HepG2 (cell line): ENCODE data around the gene CYB561. TPM values are rescaled to one million over a fixed set of nuclear protein-coding genes. Genes with fewer than 3 reads are reported as not detected.
A peak's percentile ranks its signal among the peaks of the same experiment; 100 is the strongest.

Experiments
- ATAC-seq: fragments of 200-7000 bp; cut with Tn5 transposase; 3 replicates; pipeline ENCODE4 v1.9.1; 2020; ENCODE audit warnings: mild to moderate bottlenecking, moderate library complexity
- BruUV-seq: library from RNA; stranded (reverse); fragments of 400-500 nt; replicated peaks from 2 replicates; lab custom pipeline; 2021; lab: Mats Ljungman, UMichigan
- CTCF ChIA-PET: fragments of 300-600 bp; formaldehyde crosslinking; extraction: SDS; loops from one replicate; lab custom pipeline; 2021; ENCODE audit warnings: low total read pairs, inconsistent platforms, low intra/inter-chr PET ratio; lab: Yijun Ruan, JAX
- POLR2A ChIA-PET: fragments of 350-600 bp; sonication (Branson Sonifier 250); formaldehyde crosslinking; loops from one replicate; lab custom pipeline; 2020; ENCODE audit warnings: antibody characterized with exemption, inconsistent platforms; lab: Yijun Ruan, JAX
- DNase-seq: peaks from one replicate; pipeline ENCODE4 v3.0.0-alpha.2; 2015; ENCODE audit warnings: low spot score
- FAIRE-seq: peaks from 3 replicates; lab custom pipeline; 2011; peaks lifted over from hg19 to GRCh38; lab: Jason Lieb, UNC
- H2AFZ ChIP-seq: one replicate; pipeline ENCODE4 v1.6.1; 2011; ENCODE audit warnings: low read length, inconsistent platforms
- H3K27ac ChIP-seq: fragments of 300-600 bp; 3 replicates; pipeline ENCODE4 v1.8.0; 2011; ENCODE audit warnings: mixed run types, mild to moderate bottlenecking, mixed read lengths, low read length, inconsistent platforms; ENCODE audit not compliant: insufficient read depth; ENCODE audit errors: extremely low read length
- H3K27me3 ChIP-seq, 2 experiments: fragments of 200-600 bp in 1 of 2; 2 replicates in 1 of 2; 3 replicates in 1 of 2; pipeline versions ENCODE4 v1.6.0 to v1.8.0; 2011; ENCODE audit warnings: low read length in 2 of 2, mild to moderate bottlenecking in 2 of 2, moderate library complexity in 2 of 2, inconsistent platforms in 1 of 2; ENCODE audit not compliant: insufficient read depth in 2 of 2, control insufficient read depth in 1 of 2
- H3K36me3 ChIP-seq, 2 experiments: fragments of 200-600 bp in 1 of 2; replicated peaks in 1 of 2; 2 replicates in 1 of 2; 3 replicates in 1 of 2; pipeline versions ENCODE4 v1.5.1 to v1.8.0; 2011; ENCODE audit warnings: low read length in 2 of 2, inconsistent platforms in 1 of 2; ENCODE audit not compliant: insufficient read depth in 2 of 2, control insufficient read depth in 1 of 2
- H3K4me1 ChIP-seq: 2 replicates; pipeline ENCODE4 v1.5.1; 2012; ENCODE audit warnings: low read length, inconsistent platforms; ENCODE audit not compliant: insufficient read depth
- H3K4me2 ChIP-seq: 2 replicates; pipeline ENCODE4 v1.6.0; 2011; ENCODE audit warnings: low read depth, low read length, inconsistent platforms
- H3K4me3 ChIP-seq, 3 experiments: fragments of 200-600 bp in 1 of 3; sonication (generic), shearing (Covaris generic) in 1 of 3; replicated peaks in 1 of 3; 2 replicates each; pipeline ENCODE4 v1.5.1; 2011 to 2016; ENCODE audit warnings: low read length in 3 of 3, inconsistent platforms in 2 of 3, low read depth in 2 of 3, mild to moderate bottlenecking in 2 of 3, control low read depth in 1 of 3, mixed read lengths in 1 of 3; ENCODE audit not compliant: insufficient read depth in 1 of 3
- H3K79me2 ChIP-seq: one replicate; pipeline ENCODE4 v1.6.1; 2011; ENCODE audit warnings: low read length, inconsistent platforms; ENCODE audit not compliant: insufficient read depth
- H3K9ac ChIP-seq: 2 replicates; pipeline ENCODE4 v1.6.0; 2011; ENCODE audit warnings: mild to moderate bottlenecking, low read depth, low read length, inconsistent platforms; ENCODE audit not compliant: insufficient read depth
- H3K9me3 ChIP-seq: 2 replicates; pipeline ENCODE4 v1.5.1; 2012; ENCODE audit warnings: mild to moderate bottlenecking, low read length
- H4K20me1 ChIP-seq: 2 replicates; pipeline ENCODE4 v1.6.0; 2011; ENCODE audit warnings: inconsistent platforms, mild to moderate bottlenecking, low read length, moderate library complexity; ENCODE audit not compliant: insufficient read depth
- BRCA1 ChIP-seq: sonication (generic); formaldehyde crosslinking; IDR thresholded peaks from 2 replicates; pipeline ENCODE4 v1.4.0; 2020; ENCODE audit warnings: missing genetic modification reagents
- FLYWCH1 ChIP-seq: sonication (generic); formaldehyde crosslinking; IDR thresholded peaks from 2 replicates; pipeline ENCODE4 v1.8.1; 2023; ENCODE audit warnings: mild to moderate bottlenecking, missing genetic modification reagents
- FOXO4 ChIP-seq: sonication (generic); formaldehyde crosslinking; conservative IDR thresholded peaks from 2 replicates; pipeline ENCODE4 v1.8.1; 2023; ENCODE audit warnings: missing genetic modification reagents
- HOMEZ ChIP-seq: IDR thresholded peaks from 2 replicates; pipeline ENCODE4 v1.6.1; 2016; ENCODE audit warnings: low read depth
- KLF15 ChIP-seq: sonication (generic); formaldehyde crosslinking; IDR thresholded peaks from 2 replicates; pipeline ENCODE4 v1.8.1; 2023; ENCODE audit warnings: borderline replicate concordance, mild to moderate bottlenecking, inconsistent platforms, missing genetic modification reagents, mixed read lengths
- MLXIP ChIP-seq: sonication (generic); formaldehyde crosslinking; IDR thresholded peaks from 2 replicates; pipeline ENCODE4 v1.9.0; 2021; ENCODE audit warnings: missing genetic modification reagents, borderline replicate concordance
- MYPOP ChIP-seq: sonication (generic); formaldehyde crosslinking; IDR thresholded peaks from 2 replicates; pipeline ENCODE4 v1.8.1; 2023; ENCODE audit warnings: mild to moderate bottlenecking, moderate library complexity, missing genetic modification reagents
- PRMT3 ChIP-seq: sonication (generic); formaldehyde crosslinking; IDR thresholded peaks from 2 replicates; pipeline ENCODE4 v1.8.1; 2022; ENCODE audit warnings: low read depth, mild to moderate bottlenecking, moderate library complexity, missing genetic modification reagents, borderline replicate concordance
- SALL2 ChIP-seq: sonication (generic); formaldehyde crosslinking; IDR thresholded peaks from 2 replicates; pipeline ENCODE4 v1.8.1; 2023; ENCODE audit warnings: mild to moderate bottlenecking, missing genetic modification reagents, inconsistent platforms
- ZMAT3 ChIP-seq: sonication (generic); formaldehyde crosslinking; conservative IDR thresholded peaks from 2 replicates; pipeline ENCODE4 v1.7.0; 2021; ENCODE audit warnings: missing genetic modification reagents
- ZNF382 ChIP-seq: sonication (generic); formaldehyde crosslinking; IDR thresholded peaks from 2 replicates; pipeline ENCODE4 v1.5.0; 2020; ENCODE audit warnings: missing genetic modification reagents, mild to moderate bottlenecking, borderline replicate concordance
- ZNF770 ChIP-seq: sonication (generic); formaldehyde crosslinking; IDR thresholded peaks from 2 replicates; pipeline ENCODE4 v1.5.0; 2020; ENCODE audit warnings: mild to moderate bottlenecking, missing genetic modification reagents
- WGBS: methylation state at CpG from one replicate; pipeline ENCODE4 v1.1.6; 2017; ENCODE audit warnings: low lambda C conversion rate; 5-methylcytosine and 5-hydroxymethylcytosine counted together
- in situ Hi-C: cut with HindIII; loops from 2 replicates; pipeline ENCODE4 v1.10.0; 2017; ENCODE audit warnings: low pct_unique_long_range_greater_than_20kb; ENCODE audit not compliant: extremely low pct_ligation_motif_present
- intact Hi-C: fragments of 100-400 bp; cut with micrococcal nuclease; formaldehyde crosslinking; loops from one replicate; pipeline ENCODE4 v1.10.0; 2022; ENCODE audit not compliant: unreplicated experiment
- polyA plus RNA-seq, 8 experiments: library from polyadenylated mRNA; depleted of rRNA in 3 of 8; stranded (reverse) in 7 of 8; unstranded in 1 of 8; fragments of >200 nt; fragmentation: Illumina TruSeq in 4 of 8; extraction: Trizol in 4 of 8; gene quantifications; 2 replicates each; pipeline versions ENCODE4 v1.2.1 to v1.2.3, GENCODE V29; 2011 to 2016; ENCODE audit warnings: low read depth in 4 of 8, missing spikeins in 1 of 8, mixed read lengths in 1 of 8; ENCODE audit not compliant: insufficient read depth in 1 of 8
- total RNA-seq, 5 experiments: library from RNA; depleted of rRNA; stranded (reverse); fragments of >200 nt; fragmentation: Illumina TruSeq; extraction: Trizol; gene quantifications; 2 replicates each; pipeline ENCODE4 v1.2.3, GENCODE V29; 2016; ENCODE audit warnings: low read depth in 1 of 5

Gene CYB561
- total and polyA plus RNA-seq, 2 of the 13 experiments (the other 11 are each of a cell fraction or from before 2014, with no cell fraction given) = 1.5 to 6.7 TPM

- TF ChIP-seq FOXO4 (CRISPR knock-in tag) (0 out of 2 replicates have a peak, but pooled peaks have one; percentile 21), ZNF382 (CRISPR knock-in tag) (no peak), HOMEZ (CRISPR knock-in tag) (no peak)
Observed at GRCh38 chr17:63405020-63405419, 41.1 kb downstream of the CYB561 start (continued).

GRCh38 chr17:63402431-63403212 lies 43.5 kb downstream of the CYB561 start:
- BruUV-seq = no TSS peak
- Histone ChIP-seq H3K4me1 (peaks cover 6% of the 10 kb centered on the region), H2AFZ (no peak overlapping the region), H3K79me2 (no peaks in the 10 kb centered on the region), H3K4me3 (no peak overlapping the region), H3K27me3 (peaks cover 0 to 5% of the 10 kb centered on the region in 2 experiments; a peak in 1 of 5 replicates), H3K9ac (no peak overlapping the region), H4K20me1 (no peaks in the 10 kb centered on the region), H3K4me2 (no peak overlapping the region), H3K27ac (no peak overlapping the region), H3K36me3 (no peaks in the 10 kb centered on the region), H3K9me3 (no peaks in the 10 kb centered on the region)
- DNase-seq (no peak), FAIRE-seq (no peak), ATAC-seq (no peak)
- in situ Hi-C loops (loop anchor here (10.0 kb wide), 1 partner anchor 288 kb away; no protein-coding TSS in a partner anchor), intact Hi-C loops (no loop called here)
- WGBS = 1% methylated on average over 5 of the region's 5 CpGs
- CTCF ChIA-PET = no interaction called here
- POLR2A ChIA-PET = no interaction called here
- TF ChIP-seq FLYWCH1 (CRISPR knock-in tag) (no peak), MYPOP (CRISPR knock-in tag) (no peak), ZMAT3 (no peak), BRCA1 (no peak), MLXIP (CRISPR knock-in tag) (no peak), ZNF770 (CRISPR knock-in tag) (no peak), SALL2 (CRISPR knock-in tag) (no peak), PRMT3 (CRISPR knock-in tag) (no peak), KLF15 (CRISPR knock-in tag) (no peak)
